Activated CD4-positive, alpha-beta T cell treated with anti-CD3 and anti-CD28 coated beads for 4 hours (primary cell): ENCODE results near the gene C1orf52.

Experiments
- DNase-seq, 2 donors: peaks; one replicate each; pipeline ENCODE4 v3.0.0-alpha.2; 2020

The C1orf52 gene

GRCh38 chr1:85259118-85259911, at the start of gene C1orf52:
TSS of gene C1orf52 (minus strand) at chr1:85259662. CDS start at chr1:85259633, 29 bp downstream.
- peak; percentile 94 to 97 for DNase-seq

GRCh38 chr1:85308833-85309350, 49.4 kb upstream of the C1orf52 start:
- no peak for DNase-seq

- DNase-seq: peak; percentile 56 to 59
Observed at GRCh38 chr1:85307987-85308832, 48.7 kb upstream of the C1orf52 start.

GRCh38 chr1:85306236-85306635, 46.8 kb upstream of the C1orf52 start:
- DNase-seq: no peak

- DNase-seq: no peak
Observed at GRCh38 chr1:85303440-85304162, 44.1 kb upstream of the C1orf52 start.

GRCh38 chr1:85300140-85300539, 40.7 kb upstream of the C1orf52 start:
- DNase-seq: no peak

GRCh38 chr1:85297855-85298629, 38.6 kb upstream of the C1orf52 start:
- DNase-seq: peak; percentile 69 to 74

- DNase-seq: no peak
Observed at GRCh38 chr1:85297538-85297854, 38.0 kb upstream of the C1orf52 start.

GRCh38 chr1:85296980-85297379, 37.5 kb upstream of the C1orf52 start:
- no peak for DNase-seq

- DNase-seq: no peak
Observed at GRCh38 chr1:85295654-85296053, 36.2 kb upstream of the C1orf52 start.

GRCh38 chr1:85295006-85295431, 35.6 kb upstream of the C1orf52 start:
- no peak for DNase-seq

GRCh38 chr1:85290826-85291225, 31.4 kb upstream of the C1orf52 start:
- DNase-seq: no peak

GRCh38 chr1:85289848-85290335, 30.4 kb upstream of the C1orf52 start:
- DNase-seq: no peak

GRCh38 chr1:85289207-85289847, 29.9 kb upstream of the C1orf52 start:
- DNase-seq: no peak

GRCh38 chr1:85284202-85284601, 24.7 kb upstream of the C1orf52 start:
- no peak for DNase-seq

- DNase-seq: no peak
Observed at GRCh38 chr1:85283475-85284199, 24.2 kb upstream of the C1orf52 start.

GRCh38 chr1:85282424-85282823, 23.0 kb upstream of the C1orf52 start:
- DNase-seq: no peak

- no peak for DNase-seq
Observed at GRCh38 chr1:85280636-85281035, 21.2 kb upstream of the C1orf52 start.

- no peak for DNase-seq
Observed at GRCh38 chr1:85279458-85280080, 20.1 kb upstream of the C1orf52 start.

GRCh38 chr1:85278853-85279314, 19.4 kb upstream of the C1orf52 start:
- peak; percentile 53 to 58 for DNase-seq
